PFSK-1 (cell line): Measurements from ENCODE around the gene VAV2.

Experiments used
- POLR2AphosphoS5 ChIP-seq: IDR thresholded peaks from 2 replicates; pipeline ENCODE4 v1.6.1; 2012; ENCODE audit warnings: low read depth, mild to moderate bottlenecking, control low read depth, low read length, moderate library complexity
- REST ChIP-seq, 2 experiments: IDR thresholded peaks; 2 replicates each; pipeline versions ENCODE4 v1.6.1 to v1.8.0; 2011 to 2012; ENCODE audit warnings: low read depth in 2 of 2, low read length in 2 of 2, control low read depth in 1 of 2, inconsistent platforms in 1 of 2, mild to moderate bottlenecking in 1 of 2, moderate library complexity in 1 of 2; ENCODE audit not compliant: insufficient read depth in 1 of 2
- SIN3A ChIP-seq: IDR thresholded peaks from 2 replicates; pipeline ENCODE4 v1.6.1; 2012; ENCODE audit warnings: mild to moderate bottlenecking, low read length, moderate library complexity, borderline replicate concordance; ENCODE audit not compliant: insufficient read depth
- TAF1 ChIP-seq: IDR thresholded peaks from 2 replicates; pipeline ENCODE4 v1.6.1; 2012; ENCODE audit warnings: low read length, control low read depth, borderline replicate concordance; ENCODE audit not compliant: insufficient read depth

GRCh38 chr9:133712221-133713100 is 279.7 kb downstream of the VAV2 start:
- TF ChIP-seq POLR2AphosphoS5 = no peak
- TF ChIP-seq TAF1 = no peak
- TF ChIP-seq REST (IDR thresholded peaks at IDR 0.05; ENCODE audit: insufficient read depth in 1 of 2, low read depth in 2 of 2, low read length in 2 of 2) = no peak
- TF ChIP-seq SIN3A = no peak
